ENCODE measurements around the gene PDE8B.

- TF ChIP-seq CTCF (IDR thresholded peaks at IDR 0.05) (no peak), POLR2A (IDR thresholded peaks at IDR 0.05) (no peak)
These were observed 217.5 kb downstream of the PDE8B start for GRCh38 chr5:77427998-77428397.
